Cardiac fibroblast (primary cell): Measurements from ENCODE around the gene ANKRD28.
"Not testable (repeated sequence)": the region's sequence is repeated elsewhere in the genome, so short reads cannot be mapped to it uniquely, and the experiment has no call there.

Experiments
- DNase-seq, 2 donors: peaks; one replicate each; pipeline versions ENCODE4 v3.0.0 to v3.0.0-alpha.2; 2010; ENCODE audit warnings: low read depth in 2 of 2
- H3K4me3 ChIP-seq, 2 donors: replicated peaks in 1 of 2; 1 replicate in 1 of 2; 2 replicates in 1 of 2; pipeline ENCODE4 v1.5.1; 2011; ENCODE audit warnings: low read depth in 2 of 2, low read length in 2 of 2, mild to moderate bottlenecking in 2 of 2, moderate library complexity in 1 of 2
- CTCF ChIP-seq: IDR thresholded peaks from one replicate; pipeline ENCODE4 v1.5.1; 2011; ENCODE audit warnings: low read depth, mild to moderate bottlenecking, low read length, inconsistent platforms

ANKRD28 gene

GRCh38 chr3:15628967-15629366, 168.8 kb downstream of the ANKRD28 start:
- TF ChIP-seq CTCF: no peak
- H3K4me3 ChIP-seq: no peak overlapping the region
- no peak for DNase-seq

GRCh38 chr3:15623535-15624440, 174.0 kb downstream of the ANKRD28 start:
- H3K4me3 ChIP-seq: no peak overlapping the region
- peak in 1 of 2 donors; percentile 22 for DNase-seq
- no peak for TF ChIP-seq CTCF

GRCh38 chr3:15619659-15620464, 177.9 kb downstream of the ANKRD28 start:
- DNase-seq, H3K4me3 ChIP-seq: not testable (repeated sequence)
